ENCODE data around the gene CACNB4. TPM values are rescaled to one million over a fixed set of nuclear protein-coding genes. Genes with fewer than 3 reads are reported as not detected.

CACNB4 gene
- total RNA-seq, 1 experiment from 2014 or later, result 2.0 TPM

GRCh38 chr2:151810489-151810888 is 288.4 kb downstream of the CACNB4 start:
- Histone ChIP-seq H3K9me3 (ENCODE audit: control insufficient read depth in 1 of 2, insufficient read depth in 1 of 2, low read depth in 1 of 2, low read length in 2 of 2) (no peaks in the 10 kb centered on the region), H3K4me2 (ENCODE audit: low read length) (no peak overlapping the region), H3K36me3 (ENCODE audit: control insufficient read depth in 1 of 2, insufficient read depth in 2 of 2, low read length in 2 of 2) (peaks cover 17 to 19% of the 10 kb centered on the region in 2 experiments), H2AFZ (ENCODE audit: low read depth, low read length, poor library complexity, severe bottlenecking) (no peak overlapping the region), H3K4me1 (ENCODE audit: control insufficient read depth in 1 of 2, insufficient read depth in 2 of 2, low read length in 2 of 2) (no peaks in the 10 kb centered on the region), H3K9me2 (ENCODE audit: insufficient read depth) (no peaks in the 10 kb centered on the region), H3K4me3 (replicated peaks in 1 of 2; ENCODE audit: low read depth in 1 of 2, low read length in 2 of 2) (no peak overlapping the region), H4K20me1 (ENCODE audit: insufficient read depth) (peaks cover 5% of the 10 kb centered on the region; the same call in 1 of the 2 replicates), H3K27ac (ENCODE audit: low read depth, low read length) (no peak overlapping the region), H3K79me2 (ENCODE audit: insufficient read depth, low read length) (peaks cover 25% of the 10 kb centered on the region; the same call in 1 of the 2 replicates), H3K27me3 (ENCODE audit: insufficient read depth, low read length) (no peaks in the 10 kb centered on the region), H3K9ac (ENCODE audit: low read length) (no peak overlapping the region)
- ChIA-PET CTCF (no interaction called here), POLR2A (no interaction called here), RAD21 (ENCODE audit: low non-redundant PET in 1 of 2, low total read pairs in 2 of 2, uncharacterized antibody in 2 of 2, unreplicated experiment in 2 of 2) (no interaction called here)
- intact Hi-C loops (cut with micrococcal nuclease), result no loop called here
- ATAC-seq, result no peak
- no TSS peak for BruUV-seq (replicated peaks)
- TF ChIP-seq YY1 (IDR thresholded peaks at IDR 0.05; ENCODE audit: extremely low read depth, insufficient replicate concordance, low read depth, low read length) (no peak), SIN3A (IDR thresholded peaks at IDR 0.05; ENCODE audit: low read depth) (no peak), TCF7L2 (IDR thresholded peaks at IDR 0.05; ENCODE audit: borderline replicate concordance, extremely low read depth, insufficient read depth, insufficient read length) (no peak), ZFX (IDR thresholded peaks at IDR 0.05) (no peak), JUND (IDR thresholded peaks at IDR 0.05) (no peak), CTCF (IDR thresholded peaks at IDR 0.05 in 2 of 3, conservative IDR thresholded peaks at IDR 0.05 in 1 of 3; ENCODE audit: borderline replicate concordance in 1 of 3, insufficient read depth in 1 of 3, low read depth in 2 of 3, low read length in 2 of 3) (no peak), ZNF274 (IDR thresholded peaks at IDR 0.05; ENCODE audit: low read depth, low read length) (no peak), MAX (IDR thresholded peaks at IDR 0.05) (no peak), CBX3 (IDR thresholded peaks at IDR 0.05; ENCODE audit: low read depth) (no peak), ZBTB33 (IDR thresholded peaks at IDR 0.05; ENCODE audit: extremely low read depth, insufficient replicate concordance, low read length) (no peak)
- DNase-seq (ENCODE audit: low read depth, low spot score), result no peak

Data from HCT116 (cell line).